ENCODE data around the gene ERBB3. TPM values are rescaled to one million over a fixed set of nuclear protein-coding genes. Genes with fewer than 3 reads are reported as not detected.

Gene ERBB3
- total and polyA plus RNA-seq, 2 of the 4 experiments (the other 2 are of a cell fraction), result 1.4 to 2.2 TPM

DNA sequence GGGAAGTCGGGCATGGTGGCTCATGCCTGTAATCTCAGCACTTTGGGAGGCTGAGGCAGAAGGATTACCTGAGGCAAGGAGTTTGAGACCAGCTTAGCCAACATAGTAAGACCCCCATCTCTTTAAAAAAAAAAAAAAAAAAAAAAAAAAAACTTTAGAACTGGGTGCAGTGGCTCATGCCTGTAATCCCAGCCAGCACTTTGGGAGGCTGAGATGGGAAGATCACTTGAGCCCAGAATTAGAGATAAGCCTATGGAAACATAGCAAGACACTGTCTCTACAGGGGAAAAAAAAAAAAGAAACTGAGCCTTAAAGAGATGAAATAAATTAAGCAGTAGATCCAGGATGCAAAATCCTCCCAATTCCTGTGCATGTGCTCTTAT is 22.7 kb downstream of the ERBB3 start:
- Histone ChIP-seq H3K9me1 (ENCODE audit: insufficient read depth, low read length) (0 out of 2 replicates have a peak, but pooled peaks cover 2% of the 10 kb centered on the region), H4K8ac (ENCODE audit: low read depth in 2 of 2, low read length in 2 of 2) (no peak overlapping the region), H3K36me3 (ENCODE audit: control insufficient read depth, insufficient read depth, low read length) (peaks cover 7% of the 10 kb centered on the region), H4K91ac (ENCODE audit: insufficient read depth, low read depth, low read length) (no peak overlapping the region), H3K27me3 (ENCODE audit: control insufficient read depth, insufficient read depth, low read length) (peaks cover 8% of the 10 kb centered on the region), H3K23ac (ENCODE audit: low read depth, low read length) (no peak overlapping the region), H2BK15ac (ENCODE audit: low read depth, low read length) (no peak overlapping the region), H3K18ac (ENCODE audit: low read depth, low read length) (no peak overlapping the region), H4K5ac (ENCODE audit: low read depth, low read length) (no peak overlapping the region), H3K14ac (replicated peaks; ENCODE audit: low read depth, low read length) (no peak overlapping the region), H2BK20ac (ENCODE audit: low read depth, low read length) (no peak overlapping the region), H2BK5ac (ENCODE audit: low read depth, low read length, poor library complexity, severe bottlenecking) (no peak overlapping the region), H2BK120ac (ENCODE audit: low read depth, low read length) (no peak overlapping the region), H3K27ac (ENCODE audit: insufficient read depth, low read length) (no peak overlapping the region), H3K9me3 (ENCODE audit: control insufficient read depth, insufficient read depth, low read length) (no peaks in the 10 kb centered on the region), H4K20me1 (ENCODE audit: insufficient read depth, low read length) (peaks cover 12% of the 10 kb centered on the region), H3K4me2 (ENCODE audit: low read depth, low read length) (no peak overlapping the region), H3K4me3 (ENCODE audit: insufficient read depth, low read depth, low read length) (no peak overlapping the region), H3K4me1 (ENCODE audit: control insufficient read depth, insufficient read depth, low read length) (peaks cover 5% of the 10 kb centered on the region; the same call in 1 of the 2 replicates), H3K9ac (ENCODE audit: low read depth, low read length) (no peak overlapping the region), H3K56ac (ENCODE audit: extremely low read depth, insufficient read depth, low read length) (no peak overlapping the region), H2AFZ (replicated peaks; ENCODE audit: low read length, poor library complexity) (no peak overlapping the region), H2AK5ac (ENCODE audit: low read depth, low read length) (no peak overlapping the region), H2AK9ac (replicated peaks; ENCODE audit: low read depth, low read length, poor library complexity) (no peak overlapping the region), H3K79me1 (ENCODE audit: low read depth in 1 of 2, low read length in 2 of 2) (peaks cover 9 to 24% of the 10 kb centered on the region in 2 experiments; a peak in 3 of 4 replicates), H3K4ac (ENCODE audit: low read depth, low read length) (no peak overlapping the region)
- no CpG with 5 or more reads among the region's 1 CpG for WGBS, 2 experiments (ENCODE audit: extremely low coverage in 2 of 2, insufficient read length in 1 of 2)
- CTCF ChIA-PET, result no interaction called here
- intact Hi-C loops (cut with micrococcal nuclease) (loop anchor here (10.0 kb wide), 1 partner anchor 108 kb away; the partner anchor contains the start of gene SUOX), dilution Hi-C loops (cut with HindIII; ENCODE audit: low sequenced_read_pairs, unreplicated experiment) (no loop called here), in situ Hi-C loops (cut with MboI; ENCODE audit: low sequenced_read_pairs) (no loop called here)
- POLR2A ChIA-PET (ENCODE audit: unreplicated experiment), result interaction anchor here (0.5 kb wide), 1 partner anchor 8 kb away, joined by 3 read pairs; no protein-coding TSS in a partner anchor
- TF ChIP-seq BHLHE40 (IDR thresholded peaks at IDR 0.05; ENCODE audit: low read depth, low read length) (no peak), MAFK (IDR thresholded peaks at IDR 0.05; ENCODE audit: low read depth, low read length) (no peak), SMC3 (IDR thresholded peaks at IDR 0.05; ENCODE audit: low read depth, low read length) (no peak), RAD21 (IDR thresholded peaks at IDR 0.05; ENCODE audit: low read length) (no peak), POLR2A (IDR thresholded peaks at IDR 0.05; ENCODE audit: low read depth, low read length) (no peak), FOS (IDR thresholded peaks at IDR 0.05; ENCODE audit: low read depth, low read length) (no peak), NFE2L2 (IDR thresholded peaks at IDR 0.05; ENCODE audit: low read depth, low read length) (no peak), CEBPB (IDR thresholded peaks at IDR 0.05; ENCODE audit: low read depth, low read length) (no peak)
- TF ChIP-seq, protein P1, sequence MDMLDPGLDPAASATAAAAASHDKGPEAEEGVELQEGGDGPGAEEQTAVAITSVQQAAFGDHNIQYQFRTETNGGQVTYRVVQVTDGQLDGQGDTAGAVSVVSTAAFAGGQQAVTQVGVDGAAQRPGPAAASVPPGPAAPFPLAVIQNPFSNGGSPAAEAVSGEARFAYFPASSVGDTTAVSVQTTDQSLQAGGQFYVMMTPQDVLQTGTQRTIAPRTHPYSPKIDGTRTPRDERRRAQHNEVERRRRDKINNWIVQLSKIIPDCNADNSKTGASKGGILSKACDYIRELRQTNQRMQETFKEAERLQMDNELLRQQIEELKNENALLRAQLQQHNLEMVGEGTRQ (IDR thresholded peaks at IDR 0.05; ENCODE audit: low read depth, low read length), result no peak
- ATAC-seq (ENCODE audit: low read depth) (no peak), DNase-seq (no peak)
- BruUV-seq (replicated peaks), result no TSS peak

Measured in IMR-90 (cell line).